Spleen (tissue), 7 donors: Measurements from ENCODE around the gene PNLIP.

Experiments used
- POLR2A ChIP-seq, 3 donors: fragments of 450-650 bp; IDR thresholded peaks; one replicate each; pipeline ENCODE4 v1.5.1; 2017; ENCODE audit warnings: antibody characterized with exemption in 3 of 3, mild to moderate bottlenecking in 1 of 3
- TF ChIP-seq, protein P1 (sequence below), 11 experiments: fragments of 200-600 bp in 7 of 11; fragments of 450-650 bp in 4 of 11; sonication (generic) in 4 of 11; IDR thresholded peaks in 8 of 11; conservative IDR thresholded peaks in 3 of 11; 1 replicate in 7 of 11; 2 replicates in 4 of 11; pipeline versions ENCODE4 v1.4.0 to v1.8.0; 2016 to 2021; ENCODE audit warnings: antibody characterized with exemption in 11 of 11, inconsistent platforms in 4 of 11, mild to moderate bottlenecking in 1 of 11
- donor health status: DM: no; HTN: no; CAD: no; lungs with moderate emphysema.
- donor health status: DM: no; HTN: no; CAD: no.
- donor health status: DM: no; HTN: no; CAD: no.

DNA sequence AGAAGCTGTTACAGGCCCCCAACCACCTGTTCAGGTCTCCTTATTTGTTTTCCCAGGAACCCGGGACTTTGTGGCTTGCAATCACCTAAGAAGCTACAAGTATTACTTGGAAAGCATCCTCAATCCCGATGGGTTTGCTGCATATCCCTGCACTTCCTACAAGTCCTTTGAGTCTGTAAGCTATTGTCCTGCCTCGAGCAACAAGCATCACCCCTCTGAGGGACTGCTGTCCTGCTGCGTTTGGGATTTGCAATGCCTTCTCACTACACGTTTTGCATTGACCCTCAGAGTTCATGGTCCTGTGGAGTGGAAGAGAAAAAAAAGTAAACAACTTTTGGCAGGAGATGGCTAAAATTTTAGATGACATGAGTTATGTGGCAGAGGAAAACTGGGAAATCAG, 54.3 kb downstream of the PNLIP start:
- no peak for TF ChIP-seq POLR2A (IDR thresholded peaks at IDR 0.05)
- TF ChIP-seq, protein P1, sequence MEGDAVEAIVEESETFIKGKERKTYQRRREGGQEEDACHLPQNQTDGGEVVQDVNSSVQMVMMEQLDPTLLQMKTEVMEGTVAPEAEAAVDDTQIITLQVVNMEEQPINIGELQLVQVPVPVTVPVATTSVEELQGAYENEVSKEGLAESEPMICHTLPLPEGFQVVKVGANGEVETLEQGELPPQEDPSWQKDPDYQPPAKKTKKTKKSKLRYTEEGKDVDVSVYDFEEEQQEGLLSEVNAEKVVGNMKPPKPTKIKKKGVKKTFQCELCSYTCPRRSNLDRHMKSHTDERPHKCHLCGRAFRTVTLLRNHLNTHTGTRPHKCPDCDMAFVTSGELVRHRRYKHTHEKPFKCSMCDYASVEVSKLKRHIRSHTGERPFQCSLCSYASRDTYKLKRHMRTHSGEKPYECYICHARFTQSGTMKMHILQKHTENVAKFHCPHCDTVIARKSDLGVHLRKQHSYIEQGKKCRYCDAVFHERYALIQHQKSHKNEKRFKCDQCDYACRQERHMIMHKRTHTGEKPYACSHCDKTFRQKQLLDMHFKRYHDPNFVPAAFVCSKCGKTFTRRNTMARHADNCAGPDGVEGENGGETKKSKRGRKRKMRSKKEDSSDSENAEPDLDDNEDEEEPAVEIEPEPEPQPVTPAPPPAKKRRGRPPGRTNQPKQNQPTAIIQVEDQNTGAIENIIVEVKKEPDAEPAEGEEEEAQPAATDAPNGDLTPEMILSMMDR (IDR thresholded peaks at IDR 0.05 in 8 of 11, conservative IDR thresholded peaks at IDR 0.05 in 3 of 11), result no peak
